Right lobe of liver (tissue), 6 donors: ENCODE measurements around the gene PRPF6. TPM values are rescaled to one million over a fixed set of nuclear protein-coding genes. Genes with fewer than 3 reads are reported as not detected.

Experiments used
- ATAC-seq, 4 donors: fragments of 200-7000 bp; cut with Tn5 transposase; one replicate each; pipeline ENCODE4 v1.9.1; 2020; ENCODE audit warnings: mild to moderate bottlenecking in 4 of 4, moderate library complexity in 4 of 4
- DNase-seq, 3 donors: peaks; one replicate each; pipeline ENCODE4 v3.0.0-alpha.2; 2020
- H3K27ac ChIP-seq, 3 donors: fragments of 200-600 bp; one replicate each; pipeline ENCODE4 v1.8.0; 2022
- H3K27me3 ChIP-seq, 2 donors: fragments of 200-600 bp; one replicate each; pipeline ENCODE4 v1.8.0; 2022
- H3K36me3 ChIP-seq, 4 donors: fragments of 200-600 bp; sonication (generic) in 1 of 4; one replicate each; pipeline versions ENCODE4 v1.5.1 to v1.8.0; 2017 to 2022; ENCODE audit warnings: control low read depth in 1 of 4
- H3K4me1 ChIP-seq, 4 donors: fragments of 200-600 bp; sonication (generic) in 1 of 4; one replicate each; pipeline versions ENCODE4 v1.5.1 to v1.8.0; 2017 to 2022; ENCODE audit warnings: control low read depth in 1 of 4
- H3K4me3 ChIP-seq, 3 donors: fragments of 200-600 bp; one replicate each; pipeline ENCODE4 v1.8.0; 2022
- H3K9me3 ChIP-seq, 4 donors: fragments of 200-600 bp; sonication (generic) in 1 of 4; one replicate each; pipeline versions ENCODE4 v1.5.1 to v1.8.0; 2017 to 2022; ENCODE audit warnings: control low read depth in 1 of 4
- POLR2A ChIP-seq: fragments of 450-650 bp; IDR thresholded peaks from one replicate; pipeline ENCODE4 v1.6.1; 2017; ENCODE audit warnings: antibody characterized with exemption, mild to moderate bottlenecking
- WGBS: methylation state at CpG from one replicate; pipeline ENCODE4 v1.1.6; 2018; ENCODE audit warnings: low coverage, low lambda C conversion rate; ENCODE audit not compliant: insufficient coverage; ENCODE audit errors: missing lambda C conversion rate; 5-methylcytosine and 5-hydroxymethylcytosine counted together
- intact Hi-C, 2 donors: fragments of 100-400 bp; cut with DNase I; formaldehyde crosslinking; loops; one replicate each; pipeline versions ENCODE4 v1.11.2 to v1.14.1; 2022
- microRNA counts: library from miRNA; unstranded; fragments of <30 nt; microRNA quantifications from one replicate; lab custom pipeline; 2016
- microRNA-seq, 2 donors: library from miRNA; unstranded; fragments of <30 nt; microRNA quantifications; one replicate each; pipeline ENCODE4, GENCODE V29; 2019 to 2020
- small RNA-seq, 2 experiments: library from RNA; depleted of rRNA; stranded (forward); fragments of <200 nt; gene quantifications; one replicate each; pipeline ENCODE3, GENCODE V24; 2016
- total RNA-seq, 6 experiments: library from RNA; depleted of rRNA in 2 of 6; stranded (reverse); fragments of >200 nt in 2 of 6; fragmentation: NEBNext Ultra II Directional in 3 of 6; extraction: Animal tissue kit (Norgen Biotek cat#: 25700) in 3 of 6; gene quantifications; one replicate each; pipeline versions ENCODE4 v1.1.0 to v1.2.4, GENCODE V29; 2016 to 2023
- TF ChIP-seq, protein P1 (sequence below), 4 donors: fragments of 200-600 bp in 3 of 4; fragments of 450-650 bp in 1 of 4; IDR thresholded peaks; one replicate each; pipeline versions ENCODE4 v1.5.1 to v1.8.0; 2016 to 2022; ENCODE audit warnings: antibody characterized with exemption in 4 of 4, mild to moderate bottlenecking in 2 of 4
- donor health status: DM: no; HTN: yes; CAD: no.
- donor health status: DM: no; HTN: no; CAD: no.
- donor health status: DM: no; HTN: no; CAD: no.
- donor health status: DM: no; HTN: yes; CAD: no.
- donor health status: DM: no; HTN: yes; CAD: no.

PRPF6 gene
- total RNA-seq, 6 experiments from 2014 or later, result 21.7 to 28.9 (median 24.4) TPM

DNA sequence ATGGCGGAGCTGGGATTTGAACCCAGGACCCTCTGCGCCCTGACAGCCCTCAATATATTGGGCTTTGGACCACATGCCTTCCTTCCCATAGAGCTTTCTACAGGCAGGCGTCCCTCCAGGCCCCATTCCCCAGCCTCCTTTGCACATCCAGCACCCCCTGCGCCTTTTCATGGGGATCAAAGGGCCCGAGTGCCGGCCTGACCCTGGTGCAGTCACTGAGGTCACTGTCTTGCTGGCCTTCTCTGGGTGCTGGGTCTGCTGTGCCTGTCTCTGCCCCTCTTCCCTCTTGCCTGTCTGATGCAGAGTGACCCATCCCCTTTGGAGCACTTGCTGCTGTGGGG is 100.7 kb downstream of the PRPF6 start:
- Histone ChIP-seq H3K27me3 (peaks cover 0 to 12% of the 10 kb centered on the region in 2 donors), H3K4me1 (peaks cover 0 to 18% (median 1%) of the 10 kb centered on the region in 4 donors), H3K4me3 (no peak overlapping the region), H3K36me3 (no peaks in the 10 kb centered on the region), H3K9me3 (no peaks in the 10 kb centered on the region), H3K27ac (no peak overlapping the region)
- 94% methylated on average over 3 of the region's 6 CpGs for WGBS
- intact Hi-C loops, result no loop called here
- ATAC-seq, result no peak
- DNase-seq, result no peak
- TF ChIP-seq, protein P1, sequence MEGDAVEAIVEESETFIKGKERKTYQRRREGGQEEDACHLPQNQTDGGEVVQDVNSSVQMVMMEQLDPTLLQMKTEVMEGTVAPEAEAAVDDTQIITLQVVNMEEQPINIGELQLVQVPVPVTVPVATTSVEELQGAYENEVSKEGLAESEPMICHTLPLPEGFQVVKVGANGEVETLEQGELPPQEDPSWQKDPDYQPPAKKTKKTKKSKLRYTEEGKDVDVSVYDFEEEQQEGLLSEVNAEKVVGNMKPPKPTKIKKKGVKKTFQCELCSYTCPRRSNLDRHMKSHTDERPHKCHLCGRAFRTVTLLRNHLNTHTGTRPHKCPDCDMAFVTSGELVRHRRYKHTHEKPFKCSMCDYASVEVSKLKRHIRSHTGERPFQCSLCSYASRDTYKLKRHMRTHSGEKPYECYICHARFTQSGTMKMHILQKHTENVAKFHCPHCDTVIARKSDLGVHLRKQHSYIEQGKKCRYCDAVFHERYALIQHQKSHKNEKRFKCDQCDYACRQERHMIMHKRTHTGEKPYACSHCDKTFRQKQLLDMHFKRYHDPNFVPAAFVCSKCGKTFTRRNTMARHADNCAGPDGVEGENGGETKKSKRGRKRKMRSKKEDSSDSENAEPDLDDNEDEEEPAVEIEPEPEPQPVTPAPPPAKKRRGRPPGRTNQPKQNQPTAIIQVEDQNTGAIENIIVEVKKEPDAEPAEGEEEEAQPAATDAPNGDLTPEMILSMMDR (IDR thresholded peaks at IDR 0.05), result no peak
- TF ChIP-seq POLR2A, result no peak

DNA sequence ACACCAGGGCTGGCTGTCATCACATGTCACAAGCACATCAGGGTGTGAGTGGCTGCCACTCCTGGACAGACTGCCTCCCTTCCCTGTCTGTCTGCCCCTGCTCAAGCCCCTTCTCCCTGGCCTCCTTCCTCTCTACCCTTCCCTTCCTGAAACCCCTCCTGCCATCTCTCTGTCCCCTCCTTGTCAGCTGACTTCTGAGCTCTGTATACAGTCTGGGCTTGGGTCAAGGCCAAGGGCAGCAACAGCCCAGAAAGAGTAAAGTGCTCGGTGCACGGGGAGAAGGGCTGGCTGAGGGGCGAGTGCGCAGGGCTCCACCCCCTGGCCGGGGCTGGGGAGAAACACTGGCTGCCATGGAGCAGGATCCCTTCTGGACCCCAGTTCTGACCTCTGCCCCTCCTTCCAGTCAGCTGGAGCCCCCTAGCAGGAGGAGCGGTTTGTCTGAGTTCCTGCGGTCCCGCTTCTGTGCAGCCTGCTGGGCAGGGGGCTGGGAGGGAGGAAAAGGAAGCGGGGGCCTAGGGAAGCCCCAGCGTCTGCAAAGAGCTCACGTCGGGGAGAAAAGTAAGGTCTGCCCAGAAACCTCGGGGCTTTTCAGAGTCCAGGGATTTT is 101.3 kb downstream of the PRPF6 start:
- Histone ChIP-seq H3K27ac (no peak overlapping the region), H3K4me1 (peaks cover 0 to 18% (median 1%) of the 10 kb centered on the region in 4 donors), H3K4me3 (no peak overlapping the region), H3K36me3 (no peaks in the 10 kb centered on the region), H3K9me3 (no peaks in the 10 kb centered on the region), H3K27me3 (peaks cover 0 to 12% of the 10 kb centered on the region in 2 donors)
- ATAC-seq (no peak), DNase-seq (no peak)
- TF ChIP-seq POLR2A, result no peak
- TF ChIP-seq, protein P1 (IDR thresholded peaks at IDR 0.05), result no peak
- intact Hi-C loops, result no loop called here
- WGBS, result 18% methylated on average over 11 of the region's 13 CpGs

MicroRNA genes within 50 kb of the gene (microRNA counts, 767-probe panel; counts per million panel counts)
- microRNA hsa-miR-1914-5p (lab: Ali Mortazavi, UCI) (237 counts per million), microRNA hsa-miR-647 (lab: Ali Mortazavi, UCI) (237 counts per million)

Small RNA genes within 50 kb of the gene (microRNA-seq; reads per million reads assigned to microRNA genes)
- gene MIR1914, result 0.58 to 0.64 reads per million in 2 donors
- 0 reads per million in 2 donors for gene MIR647
- 0.29 to 2.6 reads per million in 2 donors for gene MIR6813

Small RNA genes within 50 kb of the gene (small RNA-seq; reads per million reads assigned to genes)
- 0 reads per million in 2 experiments for gene AL355803.1
- 0 reads per million in 2 experiments for gene MIR647
- gene MIR6813, result 0 reads per million in 2 experiments

Other genes with a start within 250 kb of the PRPF6 start
- gene LIME1, start 244.5 kb upstream of the PRPF6 start, total RNA-seq, result 100 to 1,000 TPM in 2 of 6 experiments, 10 to 100 TPM in 4; 37.0 to 118 (median 65.5) TPM
- gene SLC2A4RG, start 241.4 kb upstream of the PRPF6 start, total RNA-seq, result 100 to 1,000 TPM in 2 of 6 experiments, 10 to 100 TPM in 4; 36.0 to 180 (median 73.8) TPM
- 1 to 10 TPM; 1.2 to 4.2 (median 2.4) TPM for gene ZBTB46, start 149.9 kb upstream of the PRPF6 start, total RNA-seq
- not detected for gene ABHD16B, start 119.6 kb upstream of the PRPF6 start, total RNA-seq
- 10 to 100 TPM; 20.1 to 46.8 (median 30.5) TPM for gene TPD52L2, start 115.9 kb upstream of the PRPF6 start, total RNA-seq
- 10 to 100 TPM; 10.7 to 26.0 (median 15.1) TPM for gene DNAJC5, start 86.0 kb upstream of the PRPF6 start, total RNA-seq
- gene UCKL1, start 24.7 kb upstream of the PRPF6 start, total RNA-seq, result 10 to 100 TPM; 13.1 to 28.5 (median 16.9) TPM
- gene ZNF512B, start 11.2 kb upstream of the PRPF6 start, total RNA-seq, result 10 to 100 TPM; 10.8 to 16.8 (median 14.0) TPM
- gene SAMD10, start 1.5 kb upstream of the PRPF6 start, total RNA-seq, result 1 to 10 TPM; 2.7 to 6.7 (median 3.5) TPM
- gene C20orf204, start 55.0 kb downstream of the PRPF6 start, total RNA-seq, result 1 to 10 TPM in 1 of 6 experiments, under 1 TPM in 4, not detected in 1; 0.29 to 1.1 (median 0.44) TPM
- 1 to 10 TPM; 4.1 to 7.8 (median 5.6) TPM for gene SOX18, start 68.5 kb downstream of the PRPF6 start, total RNA-seq
- 10 to 100 TPM; 14.8 to 45.6 (median 28.6) TPM for gene TCEA2, start 82.1 kb downstream of the PRPF6 start, total RNA-seq
- gene RGS19, start 98.4 kb downstream of the PRPF6 start, total RNA-seq, result 10 to 100 TPM in 2 of 6 experiments, 1 to 10 TPM in 4; 2.6 to 10.9 (median 5.7) TPM
- under 1 TPM in 5 of 6 experiments, not detected in 1; 0.13 to 0.32 (median 0.25) TPM for gene OPRL1, start 99.0 kb downstream of the PRPF6 start, total RNA-seq
- not detected for gene LKAAEAR1, start 103.3 kb downstream of the PRPF6 start, total RNA-seq
- gene NPBWR2, start 126.4 kb downstream of the PRPF6 start, total RNA-seq, result not detected
- gene MYT1, start 183.3 kb downstream of the PRPF6 start, total RNA-seq, result under 1 TPM in 2 of 6 experiments, not detected in 4; 0.06 to 0.09 TPM